ENCODE data around the gene DPF3.

DPF3 gene

GRCh38 chr14:72793156-72793939, 100.6 kb downstream of the DPF3 start:
- no peak for TF ChIP-seq GATA3 (IDR thresholded peaks at IDR 0.05; ENCODE audit: low read depth, low read length)
- no peak for TF ChIP-seq GATA2 (IDR thresholded peaks at IDR 0.05; ENCODE audit: low read depth, low read length)

- TF ChIP-seq GATA2 (IDR thresholded peaks at IDR 0.05; ENCODE audit: low read depth, low read length) = no peak
- no peak for TF ChIP-seq GATA3 (IDR thresholded peaks at IDR 0.05; ENCODE audit: low read depth, low read length)
Measured at GRCh38 chr14:72792051-72792788, 101.7 kb downstream of the DPF3 start.

GRCh38 chr14:72790887-72791566, 102.9 kb downstream of the DPF3 start:
- no peak for TF ChIP-seq GATA3 (IDR thresholded peaks at IDR 0.05; ENCODE audit: low read depth, low read length)
- TF ChIP-seq GATA2 (IDR thresholded peaks at IDR 0.05; ENCODE audit: low read depth, low read length) = no peak

GRCh38 chr14:72788972-72789728, 104.8 kb downstream of the DPF3 start:
- TF ChIP-seq GATA2 (IDR thresholded peaks at IDR 0.05; ENCODE audit: low read depth, low read length) = no peak

GRCh38 chr14:72788255-72788654, 105.6 kb downstream of the DPF3 start:
- TF ChIP-seq GATA3 (IDR thresholded peaks at IDR 0.05; ENCODE audit: low read depth, low read length) (no peak), GATA2 (IDR thresholded peaks at IDR 0.05; ENCODE audit: low read depth, low read length) (peak; percentile 73)

GRCh38 chr14:72787841-72788240, 106.1 kb downstream of the DPF3 start:
- no peak for TF ChIP-seq GATA3 (IDR thresholded peaks at IDR 0.05; ENCODE audit: low read depth, low read length)
- TF ChIP-seq GATA2 (IDR thresholded peaks at IDR 0.05; ENCODE audit: low read depth, low read length) = no peak

- TF ChIP-seq GATA3 (IDR thresholded peaks at IDR 0.05; ENCODE audit: low read depth, low read length) (no peak), GATA2 (IDR thresholded peaks at IDR 0.05; ENCODE audit: low read depth, low read length) (no peak)
Measured at GRCh38 chr14:72786378-72787350, 107.2 kb downstream of the DPF3 start.

- TF ChIP-seq GATA3 (IDR thresholded peaks at IDR 0.05; ENCODE audit: low read depth, low read length) (no peak), GATA2 (IDR thresholded peaks at IDR 0.05; ENCODE audit: low read depth, low read length) (no peak)
Measured at GRCh38 chr14:72783741-72784140, 110.2 kb downstream of the DPF3 start.

- TF ChIP-seq GATA2 (IDR thresholded peaks at IDR 0.05; ENCODE audit: low read depth, low read length) (no peak), GATA3 (IDR thresholded peaks at IDR 0.05; ENCODE audit: low read depth, low read length) (no peak)
Measured at GRCh38 chr14:72782817-72783216, 111.1 kb downstream of the DPF3 start.

GRCh38 chr14:72781561-72782508, 112.1 kb downstream of the DPF3 start:
- TF ChIP-seq GATA3 (IDR thresholded peaks at IDR 0.05; ENCODE audit: low read depth, low read length) = no peak
- TF ChIP-seq GATA2 (IDR thresholded peaks at IDR 0.05; ENCODE audit: low read depth, low read length) = no peak

- no peak for TF ChIP-seq GATA2 (IDR thresholded peaks at IDR 0.05; ENCODE audit: low read depth, low read length)
- no peak for TF ChIP-seq GATA3 (IDR thresholded peaks at IDR 0.05; ENCODE audit: low read depth, low read length)
Measured at GRCh38 chr14:72780751-72781150, 113.2 kb downstream of the DPF3 start.

- no peak for TF ChIP-seq GATA3 (IDR thresholded peaks at IDR 0.05; ENCODE audit: low read depth, low read length)
- no peak for TF ChIP-seq GATA2 (IDR thresholded peaks at IDR 0.05; ENCODE audit: low read depth, low read length)
Measured at GRCh38 chr14:72779679-72780078, 114.2 kb downstream of the DPF3 start.
